GM12872 (cell line): ENCODE measurements around the gene FLCN.

Experiments used
- TF ChIP-seq, protein P1 (sequence below): IDR thresholded peaks from 3 replicates; pipeline ENCODE4 v1.5.1; 2011; ENCODE audit warnings: low read depth, mild to moderate bottlenecking, low read length, moderate library complexity; ENCODE audit not compliant: insufficient read depth

Gene FLCN

DNA sequence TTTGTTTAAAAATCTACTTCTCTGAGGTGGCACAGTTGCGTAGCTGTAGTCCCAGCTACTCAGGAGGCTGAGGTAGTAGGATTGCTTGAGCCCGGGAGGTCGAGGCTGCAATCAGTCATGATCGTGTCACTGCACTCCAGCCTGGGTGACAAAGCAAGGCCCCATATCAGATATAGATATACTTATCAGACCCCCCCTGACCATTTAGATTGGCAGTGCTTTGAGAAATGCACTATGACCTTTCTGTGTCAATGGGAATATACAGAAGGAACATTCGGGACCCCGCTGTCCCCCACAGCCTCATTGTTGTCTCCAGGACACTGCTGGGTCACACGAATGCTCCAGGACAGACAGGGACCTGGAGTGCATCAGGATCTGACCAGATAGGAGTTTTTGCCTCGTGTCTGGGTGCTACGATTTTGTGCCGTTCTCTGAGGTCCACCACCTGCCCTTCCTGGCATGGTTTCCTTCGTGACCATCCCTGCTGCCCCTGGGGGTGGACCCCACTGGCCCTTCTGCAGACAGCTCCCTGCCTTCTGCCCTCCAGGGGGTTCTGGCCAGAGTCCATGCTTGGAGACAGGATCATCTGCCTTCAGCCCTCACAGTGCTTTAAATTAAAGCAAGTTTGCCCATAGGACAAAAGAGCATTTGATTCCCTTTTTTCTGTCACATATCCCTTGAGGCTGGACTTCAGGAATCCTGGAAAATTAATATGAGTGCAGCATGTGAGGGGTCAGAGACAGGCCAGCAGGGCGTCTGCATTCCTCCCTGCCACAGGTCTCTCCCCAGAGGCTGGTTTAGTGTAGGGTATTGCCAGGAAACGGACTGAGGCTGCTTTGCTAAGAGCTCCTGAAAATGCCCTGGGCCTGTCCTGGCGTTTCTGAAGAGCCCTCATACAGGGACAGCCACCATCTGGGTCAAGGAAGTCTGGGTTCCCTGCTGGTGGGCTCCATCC, 50.1 kb downstream of the FLCN start:
- TF ChIP-seq, protein P1, sequence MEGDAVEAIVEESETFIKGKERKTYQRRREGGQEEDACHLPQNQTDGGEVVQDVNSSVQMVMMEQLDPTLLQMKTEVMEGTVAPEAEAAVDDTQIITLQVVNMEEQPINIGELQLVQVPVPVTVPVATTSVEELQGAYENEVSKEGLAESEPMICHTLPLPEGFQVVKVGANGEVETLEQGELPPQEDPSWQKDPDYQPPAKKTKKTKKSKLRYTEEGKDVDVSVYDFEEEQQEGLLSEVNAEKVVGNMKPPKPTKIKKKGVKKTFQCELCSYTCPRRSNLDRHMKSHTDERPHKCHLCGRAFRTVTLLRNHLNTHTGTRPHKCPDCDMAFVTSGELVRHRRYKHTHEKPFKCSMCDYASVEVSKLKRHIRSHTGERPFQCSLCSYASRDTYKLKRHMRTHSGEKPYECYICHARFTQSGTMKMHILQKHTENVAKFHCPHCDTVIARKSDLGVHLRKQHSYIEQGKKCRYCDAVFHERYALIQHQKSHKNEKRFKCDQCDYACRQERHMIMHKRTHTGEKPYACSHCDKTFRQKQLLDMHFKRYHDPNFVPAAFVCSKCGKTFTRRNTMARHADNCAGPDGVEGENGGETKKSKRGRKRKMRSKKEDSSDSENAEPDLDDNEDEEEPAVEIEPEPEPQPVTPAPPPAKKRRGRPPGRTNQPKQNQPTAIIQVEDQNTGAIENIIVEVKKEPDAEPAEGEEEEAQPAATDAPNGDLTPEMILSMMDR = no peak

DNA sequence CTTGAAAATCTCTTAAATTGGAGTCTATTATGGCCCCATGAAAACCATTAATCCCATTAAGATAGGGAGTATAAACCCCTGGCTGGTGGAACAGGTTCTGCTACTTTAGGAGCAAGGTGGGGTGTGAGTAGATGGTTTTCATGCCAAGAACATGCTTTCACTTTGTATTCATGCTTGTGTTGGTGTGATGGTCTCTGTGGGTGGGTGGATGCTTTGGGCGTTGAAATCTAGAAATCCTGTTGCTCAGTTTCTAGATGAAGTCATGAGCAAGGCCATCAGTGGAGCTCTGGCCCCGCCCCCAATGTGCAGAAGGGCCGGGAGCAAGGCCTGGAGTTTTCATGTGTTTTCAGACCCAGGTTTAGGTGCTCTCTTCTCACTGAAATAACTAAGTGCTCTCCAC, 50.9 kb downstream of the FLCN start:
- TF ChIP-seq, protein P1 = no peak

DNA sequence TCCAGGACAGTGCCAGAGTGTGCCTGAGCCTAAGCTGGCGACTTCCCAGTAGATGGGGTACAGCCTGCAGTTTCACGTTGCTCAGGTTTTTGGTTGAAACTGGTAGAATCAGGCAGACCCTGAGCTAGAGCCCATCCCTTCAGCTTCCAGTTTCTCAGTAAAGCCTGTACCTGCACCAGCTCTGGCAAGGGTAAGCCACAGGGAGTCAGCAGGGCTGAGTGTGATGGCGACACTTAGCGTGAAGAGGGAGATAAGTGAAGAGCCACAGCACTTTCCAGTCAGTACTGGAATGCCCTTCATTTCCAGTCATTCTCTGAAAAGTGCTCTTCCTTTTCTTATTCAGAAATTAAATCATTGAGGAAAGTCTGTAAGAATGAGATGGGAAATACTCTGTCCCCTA, 53.2 kb downstream of the FLCN start:
- TF ChIP-seq, protein P1 = no peak

DNA sequence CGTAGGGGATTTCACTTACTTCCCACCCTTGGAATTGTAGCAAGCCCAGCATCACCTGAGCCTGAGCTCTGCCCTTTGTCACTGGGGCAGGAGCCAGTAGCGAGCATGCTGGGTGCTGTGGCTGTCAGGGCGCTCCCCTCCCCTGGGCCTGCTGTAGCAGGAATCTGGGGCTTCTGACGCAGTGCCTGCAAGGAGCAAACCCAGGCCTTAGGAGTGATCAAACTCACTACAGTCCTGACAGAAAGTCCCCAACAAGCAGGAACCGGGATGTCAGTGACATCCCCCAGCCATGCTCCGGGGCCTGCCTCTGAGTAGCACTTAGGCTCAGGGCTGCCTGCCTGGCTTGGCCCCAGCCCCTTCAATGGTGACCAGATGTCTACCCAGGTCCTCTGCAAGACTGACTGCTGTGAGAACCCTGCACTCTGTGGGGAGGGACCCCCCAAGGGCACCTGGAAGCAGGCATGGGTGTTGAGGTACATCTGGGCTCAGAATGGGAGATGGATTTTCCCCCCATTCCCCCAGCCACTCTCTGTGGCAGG, 54.3 kb downstream of the FLCN start:
- TF ChIP-seq, protein P1 = no peak

DNA sequence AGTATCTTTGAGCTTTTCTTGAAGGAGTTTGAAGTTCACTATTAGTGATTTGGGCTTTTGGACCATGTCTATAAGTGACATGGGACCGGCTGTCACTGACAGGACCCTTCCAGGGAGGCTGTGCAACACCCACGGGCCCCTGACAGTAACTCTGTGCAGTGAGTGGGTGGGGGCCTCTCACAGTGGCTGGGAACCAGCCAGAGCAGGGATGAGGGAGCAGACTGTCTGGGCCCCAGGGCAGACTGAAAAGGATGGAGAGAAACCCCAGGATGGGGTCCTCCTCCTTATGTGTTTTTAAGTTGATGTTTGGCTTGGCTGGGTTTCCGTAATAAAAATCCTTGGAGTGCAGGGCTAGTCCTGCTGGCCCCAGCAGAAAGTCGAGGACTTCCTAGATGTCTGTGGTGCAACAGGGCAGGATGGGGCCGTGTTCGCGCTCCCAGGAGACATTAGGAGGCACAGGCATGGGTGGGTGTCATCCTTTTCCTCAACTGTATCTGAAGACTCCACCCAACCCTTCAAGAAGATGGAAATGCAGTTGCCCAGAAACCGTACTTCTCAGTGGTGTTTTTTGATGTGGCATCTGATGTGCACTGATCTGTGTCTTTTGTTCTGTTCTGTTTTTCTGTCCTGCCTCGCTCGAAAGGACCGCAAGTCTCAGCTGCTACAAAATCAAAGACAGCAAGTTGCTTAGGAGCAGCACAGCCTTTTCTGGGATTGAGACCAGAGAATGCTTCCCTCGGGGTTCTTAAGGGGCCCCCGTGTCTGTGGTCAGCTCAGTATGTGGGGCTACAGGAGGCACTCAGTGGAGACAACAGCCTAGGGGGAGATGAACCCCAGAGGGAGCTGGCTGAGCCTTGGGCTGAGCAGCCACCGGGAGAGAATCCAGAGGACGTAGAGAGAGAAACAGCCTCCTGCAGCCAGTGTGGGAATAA, 55.0 kb downstream of the FLCN start:
- TF ChIP-seq, protein P1 = no peak

DNA sequence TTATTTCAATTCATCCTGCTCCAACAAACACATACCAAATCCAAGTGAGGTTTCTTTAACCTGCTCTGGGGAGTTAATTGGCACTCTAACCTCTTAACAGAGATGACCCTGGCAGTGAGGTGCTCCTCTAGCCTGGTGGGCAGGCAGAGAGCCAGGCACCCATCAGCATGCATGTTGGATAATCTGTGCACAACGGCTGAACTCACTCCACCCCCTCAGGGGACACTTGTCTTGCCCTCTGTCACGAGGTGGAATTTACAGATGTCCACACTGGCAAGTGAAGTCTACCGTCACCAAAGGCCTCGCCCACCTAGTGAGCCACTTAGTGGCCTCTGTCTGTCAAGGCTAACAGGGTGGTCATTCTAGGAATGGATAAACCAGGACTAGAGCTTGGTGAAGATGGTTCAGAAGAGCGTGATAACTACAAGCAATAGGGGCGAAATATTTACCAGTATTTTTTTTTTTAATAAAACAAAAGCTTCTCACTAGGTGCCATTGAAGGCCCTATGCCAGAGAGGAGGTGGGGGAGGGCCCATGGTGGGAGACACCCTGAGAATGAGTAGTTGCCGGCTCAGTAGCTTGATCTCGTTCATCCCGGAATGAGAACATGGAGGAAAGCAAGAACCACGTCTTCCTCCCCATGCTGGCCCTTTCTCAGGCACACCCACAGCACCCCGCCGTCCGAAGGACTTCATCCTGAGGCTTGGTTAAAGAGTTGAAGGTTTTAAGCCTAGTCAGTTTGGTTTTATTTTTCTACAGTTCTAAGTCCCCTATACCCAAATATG, 56.0 kb downstream of the FLCN start:
- TF ChIP-seq, protein P1 = no peak
